ENCODE data around the gene COPRS.

The COPRS gene

DNA sequence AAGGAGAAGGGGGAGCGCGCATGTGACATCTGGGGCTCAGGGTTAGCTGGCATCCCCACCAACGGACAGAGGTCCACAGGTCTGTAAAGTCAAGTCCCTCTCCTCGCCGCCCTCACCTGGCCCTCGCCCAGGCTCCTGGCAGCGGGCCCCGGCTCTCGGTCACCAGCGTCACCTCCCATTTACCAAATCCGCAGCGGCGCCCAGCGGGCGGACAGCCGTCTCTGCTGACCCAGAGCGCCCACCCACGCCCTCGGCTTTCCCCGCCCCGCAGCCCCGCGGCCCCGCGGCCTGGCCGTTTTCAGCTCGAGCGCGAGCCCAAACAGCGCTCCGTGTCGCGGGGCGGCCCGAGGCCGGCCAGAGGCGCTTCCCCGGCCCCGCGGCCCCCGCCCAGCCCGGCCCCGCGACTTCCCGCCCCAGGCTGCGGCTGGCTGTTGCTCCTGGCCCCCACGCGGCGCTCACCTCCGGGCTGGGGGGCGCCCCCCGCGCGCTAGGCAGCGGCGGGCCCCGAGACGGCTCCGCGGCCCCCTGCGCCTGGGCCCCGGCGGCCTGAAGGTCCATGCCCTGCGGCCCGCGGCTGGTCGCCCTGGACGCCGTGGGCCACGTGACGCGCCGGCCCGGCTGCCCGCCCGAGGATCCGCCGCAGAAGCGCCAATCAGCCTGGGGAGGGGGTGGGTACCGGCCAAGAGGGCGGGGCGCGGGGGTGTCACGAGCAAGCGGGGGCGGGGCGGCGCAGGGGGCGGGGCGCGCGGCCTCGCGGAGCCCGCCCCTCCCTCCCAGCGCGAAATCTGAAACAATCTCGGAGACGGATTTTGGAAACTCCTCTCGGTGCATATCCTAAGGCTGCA lies at the start of gene COPRS:
COPRS (minus strand) TSS at position 603 of the 845 bp plus-strand sequence; CDS start at position 558, 45 bp downstream.
- peak; percentile 73 for DNase-seq (ENCODE audit: low spot score)

GRCh38 chr17:31908386-31908785 lies 49.3 kb upstream of the COPRS start:
- DNase-seq (ENCODE audit: low spot score), result no peak

- no peak for DNase-seq (ENCODE audit: low spot score)
These were observed 48.4 kb upstream of the COPRS start for GRCh38 chr17:31907342-31907962.

- DNase-seq (ENCODE audit: low spot score), result no peak
These were observed 44.4 kb upstream of the COPRS start for GRCh38 chr17:31903401-31903800.

DNA sequence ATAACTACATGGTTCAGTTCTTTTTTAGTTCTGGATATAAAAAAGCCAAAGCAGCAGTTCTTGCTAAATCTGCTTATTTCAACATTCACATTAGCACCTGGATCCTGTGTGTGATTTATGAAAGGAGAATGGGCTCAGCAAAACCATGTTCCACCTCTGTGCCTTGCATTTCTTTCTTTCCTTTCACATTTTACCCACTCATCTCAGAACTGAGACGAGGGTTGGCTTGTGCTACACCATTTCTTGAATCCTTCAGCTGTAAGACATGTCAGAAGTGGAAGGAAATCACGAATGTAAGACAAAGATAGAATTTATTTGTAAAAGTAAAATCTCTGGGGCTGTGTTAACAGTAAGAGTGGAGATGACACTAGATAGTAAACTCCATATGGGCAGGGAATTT lies 43.6 kb upstream of the COPRS start:
- DNase-seq (ENCODE audit: low spot score), result no peak

DNA sequence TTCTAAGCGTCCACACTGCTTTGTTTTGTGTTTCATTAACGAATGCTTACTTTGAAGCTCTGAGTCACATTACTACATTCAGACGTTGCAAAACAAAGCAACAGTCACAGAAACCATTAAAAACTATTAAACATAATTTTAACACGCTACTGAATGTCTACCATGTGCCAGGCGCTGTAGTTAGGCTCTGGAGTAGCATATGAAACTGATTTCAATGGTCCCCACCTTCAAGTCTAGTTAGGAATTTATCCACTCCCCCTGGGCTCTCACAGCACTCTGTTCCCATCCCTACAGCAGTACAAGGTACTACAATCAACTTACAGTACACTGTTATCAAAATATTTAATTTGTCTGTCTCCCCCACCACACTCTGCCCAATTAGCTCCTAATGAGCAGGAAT lies 41.8 kb upstream of the COPRS start:
- DNase-seq (ENCODE audit: low spot score), result no peak

GRCh38 chr17:31888124-31888523 lies 29.1 kb upstream of the COPRS start:
- no peak for DNase-seq (ENCODE audit: low spot score)

DNA sequence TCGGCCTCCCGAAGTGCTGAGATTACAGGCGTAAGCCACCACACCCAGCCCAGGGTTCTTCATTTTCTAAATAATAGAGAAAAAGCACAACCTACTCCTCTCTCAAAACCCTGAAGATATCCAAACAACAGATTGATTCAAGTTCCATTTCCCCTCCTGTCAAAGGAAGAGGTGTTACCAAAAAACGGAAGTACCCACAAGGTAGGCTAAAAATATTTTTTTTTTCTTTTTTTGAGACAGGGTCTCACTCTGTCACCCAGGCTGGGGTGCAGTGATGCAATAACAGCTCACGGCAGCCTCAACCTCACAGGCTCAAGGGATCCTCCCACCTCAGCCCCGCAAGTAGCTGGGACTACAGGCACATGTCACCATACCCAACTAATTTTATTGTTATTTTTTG lies 23.5 kb upstream of the COPRS start:
- DNase-seq (ENCODE audit: low spot score), result no peak

DNA sequence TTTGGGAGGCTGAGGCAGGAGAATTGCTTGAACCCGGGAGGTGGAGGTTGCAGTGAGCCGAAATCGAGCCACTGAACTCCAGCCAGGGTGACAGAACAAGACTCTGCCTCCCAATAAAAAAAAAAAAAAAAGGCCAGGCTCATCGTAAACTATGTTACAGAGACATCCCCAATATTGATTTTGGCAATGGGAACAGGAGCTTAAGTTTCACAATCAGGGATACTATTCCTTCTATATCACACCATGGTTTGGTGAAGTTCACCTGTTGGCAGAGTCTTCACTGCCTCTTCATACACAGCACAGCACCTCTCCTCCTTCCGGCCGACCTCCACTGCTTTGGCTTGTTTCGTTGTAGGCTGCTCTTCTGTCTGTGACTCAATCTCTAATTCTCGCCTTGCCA lies 21.3 kb upstream of the COPRS start:
- DNase-seq (ENCODE audit: low spot score), result no peak

GRCh38 chr17:31878703-31879073 lies 19.6 kb upstream of the COPRS start:
- no peak for DNase-seq (ENCODE audit: low spot score)

GRCh38 chr17:31877911-31878702 lies 19.1 kb upstream of the COPRS start:
- DNase-seq (ENCODE audit: low spot score), result peak; percentile 3

GRCh38 chr17:31877341-31877740 lies 18.3 kb upstream of the COPRS start:
- DNase-seq (ENCODE audit: low spot score), result no peak

GRCh38 chr17:31875081-31875480 lies 16.0 kb upstream of the COPRS start:
- DNase-seq (ENCODE audit: low spot score), result no peak

DNA sequence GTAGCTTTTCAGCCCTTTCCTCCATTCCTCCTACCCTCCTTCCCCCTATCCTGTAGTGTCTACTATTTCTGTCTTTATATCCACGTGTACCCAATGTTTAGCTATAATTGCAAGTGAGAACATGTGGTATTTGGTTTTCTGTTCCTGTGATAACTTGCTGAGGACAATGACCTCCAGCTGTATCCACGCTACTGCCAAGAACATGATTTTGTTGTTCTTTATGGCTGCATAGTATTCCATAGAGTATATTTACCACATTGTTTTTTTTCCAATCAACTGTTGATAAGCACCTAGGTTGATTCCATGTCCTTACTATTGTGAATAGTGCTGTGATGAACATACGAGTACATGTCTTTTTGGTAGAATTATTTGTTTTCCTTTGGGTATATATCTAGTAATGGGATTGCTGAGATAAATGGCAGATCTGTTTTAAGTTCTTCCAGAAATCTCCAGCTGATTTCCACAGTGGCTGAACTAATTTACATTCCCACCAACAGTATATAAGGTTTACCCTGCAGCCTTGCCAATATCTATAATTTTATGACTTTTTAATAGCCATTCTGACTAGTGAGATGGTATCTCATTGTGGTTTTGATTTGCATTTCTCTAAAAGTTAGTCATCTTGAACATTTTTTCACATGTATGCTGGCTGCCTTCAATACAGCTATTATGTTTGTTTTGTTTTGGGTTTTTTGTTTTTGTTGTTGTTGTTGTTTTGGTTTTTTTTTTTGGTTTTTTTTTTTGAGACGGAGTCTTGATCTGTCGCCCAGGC lies 10.9 kb upstream of the COPRS start:
- no peak for DNase-seq (ENCODE audit: low spot score)

DNA sequence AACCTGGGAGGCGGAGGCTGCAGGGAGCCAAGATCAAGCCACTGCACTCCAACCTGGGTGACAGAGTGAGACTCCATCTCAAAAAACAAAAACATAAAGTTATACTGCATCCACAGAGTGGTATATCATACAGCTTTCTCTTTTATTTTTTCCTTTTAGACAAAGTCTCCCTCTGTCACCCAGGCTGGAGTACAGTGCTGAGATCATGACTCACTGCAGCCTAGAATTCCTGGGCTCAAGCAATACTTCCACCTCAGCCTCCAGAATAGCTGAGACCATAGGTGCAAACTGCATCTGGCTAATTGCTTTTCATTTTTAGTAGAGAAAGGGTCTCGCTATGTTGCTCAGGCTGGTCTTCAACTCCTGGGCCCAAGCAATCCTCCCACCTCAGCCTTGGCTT lies 10.0 kb upstream of the COPRS start:
- no peak for DNase-seq (ENCODE audit: low spot score)

DNA sequence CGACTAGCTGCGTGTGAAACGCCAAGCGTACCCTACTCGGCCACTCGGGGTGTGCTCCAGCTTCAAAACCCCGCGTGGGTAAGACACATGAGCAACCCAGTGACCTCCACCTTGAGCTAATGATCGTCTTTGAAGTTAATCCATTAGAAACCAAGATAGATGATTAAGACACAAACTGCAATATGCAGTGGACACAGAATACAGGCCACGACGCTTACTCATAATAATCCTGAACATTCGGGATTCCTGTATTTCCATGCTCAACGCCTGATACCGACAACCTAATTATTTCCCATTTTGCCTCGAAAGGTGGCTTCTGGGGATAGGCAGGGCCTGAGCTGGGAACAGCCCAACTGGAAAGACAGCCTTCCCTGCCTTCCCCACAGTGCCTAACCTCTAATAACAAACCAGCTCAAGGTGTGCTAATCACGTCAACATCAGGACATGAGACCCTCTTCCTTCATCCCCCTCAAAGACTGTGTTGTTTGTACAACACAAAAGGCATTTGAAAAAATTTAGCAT lies 504 bp upstream of the COPRS start:
- DNase-seq (ENCODE audit: low spot score), result no peak

- DNase-seq (ENCODE audit: low spot score), result no peak
These were observed 963 bp downstream of the COPRS start for GRCh38 chr17:31857920-31858641.

GRCh38 chr17:31856750-31857149 lies 2.3 kb downstream of the COPRS start:
- no peak for DNase-seq (ENCODE audit: low spot score)

GRCh38 chr17:31854672-31855071 lies 4.4 kb downstream of the COPRS start:
- DNase-seq (ENCODE audit: low spot score), result no peak

DNA sequence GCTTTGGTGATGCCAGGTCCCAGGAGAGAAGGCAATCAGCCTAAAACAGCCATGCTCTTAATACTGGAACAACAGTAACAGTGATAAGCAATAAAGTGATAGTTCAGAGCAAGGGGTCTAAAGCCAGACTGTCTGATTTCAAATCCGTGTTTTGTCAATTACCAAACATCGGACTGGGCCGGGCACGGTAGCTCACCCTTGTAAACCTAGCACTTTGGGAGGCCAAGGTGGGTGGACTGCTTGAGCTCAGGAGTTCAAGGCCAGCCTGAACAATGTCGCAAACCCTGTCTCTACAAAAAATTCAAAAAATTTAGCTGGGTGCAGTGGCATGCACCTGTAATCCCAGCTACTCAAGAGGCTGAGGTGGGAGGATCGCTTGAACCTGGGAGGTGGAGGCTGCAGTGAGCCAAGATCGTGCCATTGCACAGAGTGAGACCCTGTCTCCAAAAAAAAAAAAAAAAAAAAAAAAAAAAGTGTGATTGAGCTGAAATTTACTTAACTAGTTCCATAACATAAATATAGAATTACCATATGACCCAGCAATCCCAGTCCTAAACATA lies 5.1 kb downstream of the COPRS start:
- no peak for DNase-seq (ENCODE audit: low spot score)

GRCh38 chr17:31845291-31845690 lies 13.8 kb downstream of the COPRS start:
- no peak for DNase-seq (ENCODE audit: low spot score)

Measured in CD4-positive, alpha-beta T cell treated with Interleukin-15 for 4 hours (primary cell).